Stimulated activated naive CD8-positive, alpha-beta T cell treated with anti-CD3 and anti-CD28 coated beads, Interleukin-15, Interleukin-2, amounts not matched to agents 100 ng/mL and 50 ng/mL, for 24 hours (primary cell): ENCODE results near the gene CD300H.
A peak's percentile ranks its signal among the peaks of the same experiment; 100 is the strongest.

Experiments
- H3K27ac Mint-ChIP-seq: one replicate; pipeline ENCODE4 v1.8.0; 2021; ENCODE audit warnings: mild to moderate bottlenecking, mixed read lengths
- H3K27me3 Mint-ChIP-seq: one replicate; pipeline ENCODE4 v1.8.0; 2021; ENCODE audit warnings: mixed read lengths
- H3K36me3 Mint-ChIP-seq: one replicate; pipeline ENCODE4 v1.8.0; 2021; ENCODE audit warnings: low read depth, mixed read lengths
- H3K4me1 Mint-ChIP-seq: one replicate; pipeline ENCODE4 v1.8.0; 2021; ENCODE audit warnings: low read depth, mixed read lengths
- H3K4me3 Mint-ChIP-seq: one replicate; pipeline ENCODE4 v1.8.0; 2021; ENCODE audit warnings: mild to moderate bottlenecking, mixed read lengths
- H3K9me3 Mint-ChIP-seq: one replicate; pipeline ENCODE4 v1.8.0; 2021; ENCODE audit warnings: mixed read lengths

Gene CD300H

GRCh38 chr17:74531231-74531761 lies 36.0 kb downstream of the CD300H start, which contains the start of gene CD300LB:
Gene CD300LB (minus strand): TSS chr17:74531475. CDS start chr17:74531350, 125 bp downstream.
- no peaks in the 10 kb centered on the region for H3K36me3 Mint-ChIP-seq
- peaks cover 27% of the 10 kb centered on the region for H3K27me3 Mint-ChIP-seq
- H3K9me3 Mint-ChIP-seq: no peaks in the 10 kb centered on the region
- H3K4me1 Mint-ChIP-seq: peaks cover 18% of the 10 kb centered on the region
- no peak within 1 kb of the TSS for H3K27ac Mint-ChIP-seq
- H3K4me3 Mint-ChIP-seq: no peak within 1 kb of the TSS

DNA sequence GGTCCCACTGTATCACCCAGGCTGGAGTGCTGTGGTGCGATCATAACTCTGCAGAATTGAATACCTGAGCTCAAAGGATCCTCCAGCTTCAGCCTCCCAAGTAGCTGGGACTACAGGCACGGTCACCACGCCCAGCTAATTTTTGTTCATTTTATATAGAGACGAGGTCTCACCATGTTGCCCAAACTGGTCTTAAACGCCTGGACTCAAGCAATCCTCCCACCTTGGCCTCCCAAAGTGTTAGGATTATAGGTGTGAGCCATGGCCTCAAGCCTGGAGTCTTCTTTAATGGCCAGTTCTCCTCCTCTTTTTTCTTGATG lies 36.5 kb downstream of the CD300H start:
- Mint-ChIP-seq H3K27ac (no peak overlapping the region), H3K9me3 (no peaks in the 10 kb centered on the region), H3K36me3 (no peaks in the 10 kb centered on the region), H3K4me3 (no peak overlapping the region), H3K4me1 (peaks cover 18% of the 10 kb centered on the region), H3K27me3 (peaks cover 25% of the 10 kb centered on the region)

- Mint-ChIP-seq H3K36me3 (no peaks in the 10 kb centered on the region), H3K9me3 (no peaks in the 10 kb centered on the region), H3K4me3 (no peak overlapping the region), H3K27ac (no peak overlapping the region), H3K4me1 (peaks cover 18% of the 10 kb centered on the region), H3K27me3 (peaks cover 26% of the 10 kb centered on the region)
These were observed 38.1 kb downstream of the CD300H start for GRCh38 chr17:74529243-74529642.

DNA sequence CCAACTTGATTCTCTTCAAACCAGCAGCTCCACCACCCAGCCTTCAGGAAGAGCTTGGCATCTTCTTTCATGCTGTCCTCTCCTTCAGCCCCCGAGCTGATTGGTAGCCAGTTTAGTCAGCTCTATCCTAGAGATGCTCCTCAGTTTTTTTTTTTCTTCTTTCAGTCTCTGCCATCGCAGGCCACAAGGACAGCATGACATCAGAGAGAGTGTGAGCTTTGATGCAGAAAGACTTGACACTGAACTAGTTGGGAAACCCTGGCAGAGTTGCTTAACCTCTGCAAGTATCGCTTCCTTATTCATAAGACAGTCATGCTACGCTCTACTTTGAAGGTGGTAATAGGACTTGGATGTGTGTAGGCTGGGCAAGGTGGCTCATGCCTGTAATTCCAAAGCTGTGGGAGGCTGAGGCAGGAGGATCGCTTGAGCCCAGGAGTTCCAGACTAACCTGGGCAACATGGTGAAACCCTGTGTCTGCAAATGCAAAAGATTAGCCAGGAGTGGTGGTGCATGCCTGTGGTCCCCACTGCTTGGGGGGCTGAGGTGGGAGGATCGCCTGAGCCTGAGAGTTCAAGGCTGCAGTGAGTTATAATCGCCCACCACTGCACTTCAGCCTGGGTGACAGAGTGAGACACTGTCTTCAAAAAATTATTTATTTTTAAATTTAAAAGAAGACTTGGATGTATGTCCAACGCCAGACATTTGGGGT lies 38.7 kb downstream of the CD300H start:
- H3K27me3 Mint-ChIP-seq: peaks cover 28% of the 10 kb centered on the region
- H3K36me3 Mint-ChIP-seq: no peaks in the 10 kb centered on the region
- H3K4me1 Mint-ChIP-seq: peaks cover 18% of the 10 kb centered on the region
- H3K4me3 Mint-ChIP-seq: no peak overlapping the region
- H3K9me3 Mint-ChIP-seq: no peaks in the 10 kb centered on the region
- no peak overlapping the region for H3K27ac Mint-ChIP-seq

DNA sequence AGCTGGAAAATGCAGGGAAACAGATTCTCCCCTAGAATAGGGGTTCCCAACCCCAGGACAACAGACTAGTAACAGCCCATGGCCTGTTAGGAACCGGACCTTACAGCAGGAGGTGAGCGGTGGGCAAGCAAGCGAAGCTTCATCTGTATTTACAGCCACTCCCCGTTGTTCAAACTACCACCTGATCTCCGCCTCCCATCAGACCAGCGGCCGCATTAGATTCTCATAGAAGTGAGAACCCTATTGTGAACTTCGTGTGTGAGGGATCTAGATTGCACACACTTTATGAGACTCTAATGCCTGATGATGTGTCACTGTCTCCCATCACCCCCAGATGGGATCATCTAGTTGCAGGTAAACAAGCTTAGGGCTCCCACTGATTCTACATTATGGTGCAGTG lies 39.6 kb downstream of the CD300H start:
- no peak overlapping the region for H3K4me3 Mint-ChIP-seq
- H3K27ac Mint-ChIP-seq: no peak overlapping the region
- H3K9me3 Mint-ChIP-seq: no peaks in the 10 kb centered on the region
- peaks cover 21% of the 10 kb centered on the region for H3K27me3 Mint-ChIP-seq
- H3K36me3 Mint-ChIP-seq: no peaks in the 10 kb centered on the region
- H3K4me1 Mint-ChIP-seq: peaks cover 14% of the 10 kb centered on the region

GRCh38 chr17:74527081-74527480 lies 40.2 kb downstream of the CD300H start:
- peaks cover 17% of the 10 kb centered on the region for H3K27me3 Mint-ChIP-seq
- no peak overlapping the region for H3K4me3 Mint-ChIP-seq
- peaks cover 9% of the 10 kb centered on the region for H3K4me1 Mint-ChIP-seq
- no peaks in the 10 kb centered on the region for H3K36me3 Mint-ChIP-seq
- no peaks in the 10 kb centered on the region for H3K9me3 Mint-ChIP-seq
- H3K27ac Mint-ChIP-seq: no peak overlapping the region

- Mint-ChIP-seq H3K27me3 (peaks cover 16% of the 10 kb centered on the region), H3K27ac (no peak overlapping the region), H3K36me3 (no peaks in the 10 kb centered on the region), H3K9me3 (no peaks in the 10 kb centered on the region), H3K4me1 (peaks cover 12% of the 10 kb centered on the region), H3K4me3 (no peak overlapping the region)
These were observed 40.6 kb downstream of the CD300H start for GRCh38 chr17:74526681-74527080.

- H3K4me3 Mint-ChIP-seq: no peak overlapping the region
- no peaks in the 10 kb centered on the region for H3K36me3 Mint-ChIP-seq
- no peak overlapping the region for H3K27ac Mint-ChIP-seq
- peaks cover 18% of the 10 kb centered on the region for H3K27me3 Mint-ChIP-seq
- H3K4me1 Mint-ChIP-seq: peaks cover 20% of the 10 kb centered on the region
- H3K9me3 Mint-ChIP-seq: peaks cover 2% of the 10 kb centered on the region
These were observed 41.5 kb downstream of the CD300H start for GRCh38 chr17:74525781-74526288.

GRCh38 chr17:74525465-74525725 lies 41.9 kb downstream of the CD300H start:
- Mint-ChIP-seq H3K4me3 (no peak overlapping the region), H3K27ac (no peak overlapping the region), H3K36me3 (no peaks in the 10 kb centered on the region), H3K9me3 (peaks cover 3% of the 10 kb centered on the region), H3K27me3 (peaks cover 19% of the 10 kb centered on the region), H3K4me1 (peaks cover 25% of the 10 kb centered on the region)

DNA sequence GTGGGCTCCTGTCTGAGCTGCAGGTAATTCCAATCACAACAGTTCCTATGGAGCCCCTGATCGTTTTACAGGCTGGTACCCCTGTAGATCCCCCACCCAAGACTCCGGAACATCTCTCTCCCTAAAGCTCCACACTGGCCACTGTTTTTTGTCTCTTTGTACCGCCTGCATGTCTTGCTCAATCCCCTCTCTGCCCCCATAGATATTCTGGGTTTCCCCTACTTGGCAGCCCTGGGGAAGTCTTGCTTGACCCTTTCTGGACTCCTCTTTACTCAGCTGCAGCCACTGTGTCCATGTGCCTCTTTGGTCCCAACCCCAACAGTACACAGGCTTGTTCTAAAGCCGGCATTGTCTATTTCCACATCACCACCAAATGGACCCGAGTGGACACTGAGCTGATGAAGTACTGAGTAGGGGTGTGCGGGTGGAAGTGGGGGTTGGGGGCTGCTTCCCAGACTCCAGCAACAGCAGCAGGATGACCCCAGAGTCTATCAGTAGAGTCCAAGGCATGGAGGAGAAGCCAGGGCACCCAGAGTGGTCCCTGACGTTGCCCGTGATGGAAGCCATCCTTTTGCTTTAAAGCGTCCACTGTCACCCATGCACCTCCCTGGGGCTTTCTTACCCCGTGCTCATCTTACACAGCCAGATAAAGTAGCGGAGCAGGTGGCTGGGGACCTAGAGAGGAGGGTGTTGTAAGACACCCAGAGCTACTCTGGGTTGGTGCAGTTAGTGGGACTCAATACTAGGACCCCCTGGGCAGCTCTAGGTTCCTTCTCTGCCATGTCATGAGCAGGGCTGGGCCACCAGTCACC lies 42.5 kb downstream of the CD300H start:
- no peak overlapping the region for H3K4me3 Mint-ChIP-seq
- no peak overlapping the region for H3K27ac Mint-ChIP-seq
- peaks cover 30% of the 10 kb centered on the region for H3K4me1 Mint-ChIP-seq
- H3K27me3 Mint-ChIP-seq: peaks cover 19% of the 10 kb centered on the region
- H3K36me3 Mint-ChIP-seq: no peaks in the 10 kb centered on the region
- H3K9me3 Mint-ChIP-seq: peaks cover 3% of the 10 kb centered on the region

GRCh38 chr17:74523308-74523707 lies 44.0 kb downstream of the CD300H start:
- H3K27me3 Mint-ChIP-seq: peaks cover 21% of the 10 kb centered on the region
- H3K9me3 Mint-ChIP-seq: peaks cover 8% of the 10 kb centered on the region
- no peaks in the 10 kb centered on the region for H3K36me3 Mint-ChIP-seq
- H3K4me3 Mint-ChIP-seq: no peak overlapping the region
- peaks cover 27% of the 10 kb centered on the region for H3K4me1 Mint-ChIP-seq
- no peak overlapping the region for H3K27ac Mint-ChIP-seq

GRCh38 chr17:74522381-74523105 lies 44.8 kb downstream of the CD300H start:
- peaks cover 25% of the 10 kb centered on the region for H3K4me1 Mint-ChIP-seq
- H3K4me3 Mint-ChIP-seq: no peak overlapping the region
- peaks cover 15% of the 10 kb centered on the region for H3K9me3 Mint-ChIP-seq
- H3K27ac Mint-ChIP-seq: no peak overlapping the region
- peaks cover 23% of the 10 kb centered on the region for H3K27me3 Mint-ChIP-seq
- no peaks in the 10 kb centered on the region for H3K36me3 Mint-ChIP-seq

DNA sequence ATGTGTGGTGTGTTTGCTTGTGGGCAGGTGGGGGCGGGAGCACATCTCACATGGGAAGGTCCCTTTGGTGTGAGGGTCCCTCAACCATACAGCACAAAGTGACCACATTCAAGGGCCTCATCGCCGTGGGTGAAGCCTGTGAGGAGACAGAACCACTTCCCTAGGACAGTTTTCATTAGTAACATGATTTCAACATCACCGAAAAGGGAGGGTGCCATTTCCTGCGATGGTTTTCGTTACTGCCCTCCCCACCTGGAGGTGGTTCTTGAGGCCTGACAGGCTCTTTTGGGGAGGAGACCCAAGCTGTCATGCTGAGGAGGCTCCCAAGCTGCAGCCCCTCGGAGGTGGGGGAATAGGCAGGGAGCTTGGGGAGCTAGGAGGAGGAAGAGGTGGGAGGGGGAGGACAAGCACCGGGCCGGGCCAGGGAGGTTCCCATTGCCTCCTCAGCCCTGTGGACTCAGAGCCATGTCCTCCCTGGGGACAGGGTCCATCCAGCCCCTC lies 45.6 kb downstream of the CD300H start:
- no peaks in the 10 kb centered on the region for H3K36me3 Mint-ChIP-seq
- peaks cover 15% of the 10 kb centered on the region for H3K9me3 Mint-ChIP-seq
- H3K4me3 Mint-ChIP-seq: no peak overlapping the region
- H3K4me1 Mint-ChIP-seq: peaks cover 25% of the 10 kb centered on the region
- H3K27ac Mint-ChIP-seq: no peak overlapping the region
- H3K27me3 Mint-ChIP-seq: peaks cover 23% of the 10 kb centered on the region

- peaks cover 23% of the 10 kb centered on the region for H3K27me3 Mint-ChIP-seq
- peak overlapping the region; percentile 39 for H3K27ac Mint-ChIP-seq
- no peaks in the 10 kb centered on the region for H3K36me3 Mint-ChIP-seq
- peaks cover 15% of the 10 kb centered on the region for H3K9me3 Mint-ChIP-seq
- H3K4me1 Mint-ChIP-seq: peaks cover 25% of the 10 kb centered on the region
- H3K4me3 Mint-ChIP-seq: no peak overlapping the region
These were observed 46.4 kb downstream of the CD300H start for GRCh38 chr17:74520790-74521480.
